ENCODE results near the gene PRLR.

- no peak for TF ChIP-seq CTCF (IDR thresholded peaks at IDR 0.05)
- no peak for TF ChIP-seq POLR2A (IDR thresholded peaks at IDR 0.05)
- no peak for TF ChIP-seq POLR2AphosphoS5 (IDR thresholded peaks at IDR 0.05)
Observed at GRCh38 chr5:35012796-35013195, 217.5 kb downstream of the PRLR start.

Data from prostate gland (tissue), 2 donors.